ENCODE data around the gene FBXW8. TPM values are rescaled to one million over a fixed set of nuclear protein-coding genes. Genes with fewer than 3 reads are reported as not detected.

The FBXW8 gene
- total RNA-seq, 1 experiment from 2014 or later, result 15.3 TPM

DNA sequence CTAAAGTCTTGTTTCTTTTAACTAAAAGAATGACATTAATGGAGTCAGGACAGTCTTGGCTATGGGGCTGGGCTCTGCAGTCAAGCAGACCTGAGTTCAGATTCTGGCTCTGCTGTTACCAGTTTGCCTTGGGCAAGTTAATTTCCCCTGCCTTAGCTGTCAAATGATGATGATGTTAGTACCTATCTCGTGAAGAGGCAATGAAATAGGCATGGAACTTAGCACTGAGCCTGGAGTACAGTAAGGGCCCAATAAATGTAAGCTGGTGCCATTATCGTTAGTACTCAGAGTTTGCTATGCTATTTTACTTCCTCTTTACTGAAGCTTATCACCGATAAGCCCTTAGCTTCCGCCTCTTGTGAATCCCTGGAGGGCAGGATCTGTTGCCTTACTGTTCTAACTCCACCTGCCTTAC lies 8.5 kb downstream of the FBXW8 start:
- Histone ChIP-seq H3K23me2 (ENCODE audit: insufficient read length, low read depth, low read length, poor library complexity, severe bottlenecking) (no peaks in the 10 kb centered on the region), H2BK5ac (ENCODE audit: insufficient read length, low read length) (no peak overlapping the region), H4K5ac (ENCODE audit: insufficient read length, low read depth, low read length) (no peak overlapping the region), H3K79me1 (ENCODE audit: insufficient read depth, low read depth, low read length, poor library complexity, severe bottlenecking) (no peaks in the 10 kb centered on the region), H3K4me2 (ENCODE audit: insufficient read depth, insufficient read length, low read length) (no peak overlapping the region), H2BK120ac (ENCODE audit: low read depth, low read length, poor library complexity, severe bottlenecking) (no peak overlapping the region), H3K27me3 (ENCODE audit: insufficient read depth, low read length) (no peaks in the 10 kb centered on the region), H4K91ac (ENCODE audit: insufficient read length, low read depth, low read length) (no peak overlapping the region), H4K8ac (replicated peaks; ENCODE audit: insufficient read length, low read depth, low read length) (no peak overlapping the region), H3K79me2 (ENCODE audit: insufficient read depth, low read length) (no peaks in the 10 kb centered on the region), H3K9ac (ENCODE audit: extremely low read depth, insufficient read length, low read length) (no peak overlapping the region), H3K27ac (ENCODE audit: insufficient read length, low read depth, low read length) (no peak overlapping the region), H3T11ph (ENCODE audit: low read length) (no peak overlapping the region), H2BK12ac (ENCODE audit: insufficient read length, low read depth, low read length) (no peak overlapping the region), H2AFZ (ENCODE audit: low read length) (no peak overlapping the region), H3K56ac (ENCODE audit: insufficient read length, low read depth, low read length) (no peak overlapping the region), H4K20me1 (ENCODE audit: control insufficient read depth, insufficient read depth, insufficient read length) (no peaks in the 10 kb centered on the region), H2BK15ac (ENCODE audit: low read depth, low read length) (no peak overlapping the region), H3K4me1 (ENCODE audit: insufficient read depth, low read length) (no peaks in the 10 kb centered on the region), H3K23ac (ENCODE audit: insufficient read length, low read depth, low read length) (no peak overlapping the region), H3K4ac (ENCODE audit: low read depth, low read length) (no peak overlapping the region), H3K18ac (ENCODE audit: insufficient read length, low read depth, low read length) (no peak overlapping the region), H3K9me3 (ENCODE audit: control insufficient read depth, low read depth, low read length) (no peaks in the 10 kb centered on the region), H2BK20ac (ENCODE audit: low read depth, low read length, poor library complexity, severe bottlenecking) (no peak overlapping the region), H2AK5ac (ENCODE audit: insufficient read length, low read length) (no peak overlapping the region), H3K14ac (ENCODE audit: insufficient read depth, low read length) (no peak overlapping the region)
- peaks cover 23 to 25% of the 10 kb centered on the region in 2 experiments for H3K4me1 Mint-ChIP-seq
- H3K36me3 Mint-ChIP-seq (ENCODE audit: insufficient read depth in 1 of 3, low read depth in 3 of 3), result peaks cover 0 to 4% (median 0%) of the 10 kb centered on the region in 3 experiments; a peak in 1 of 7 replicates
- TF ChIP-seq CTCF (conservative IDR thresholded peaks at IDR 0.05), result no peak
- no peaks in the 10 kb centered on the region for H3K27me3 Mint-ChIP-seq (ENCODE audit: low read depth)
- no peak overlapping the region for H3K27ac Mint-ChIP-seq
- H3K9me3 Mint-ChIP-seq, result no peaks in the 10 kb centered on the region
- H3K4me3 Mint-ChIP-seq, result no peak overlapping the region
- no CpG with 5 or more reads among the region's 4 CpGs for WGBS (ENCODE audit: extremely low coverage, insufficient read length, low lambda C conversion rate)
- no peak for DNase-seq
